BJ (cell line): ENCODE results near the gene CLDN1. TPM values are rescaled to one million over a fixed set of nuclear protein-coding genes. Genes with fewer than 3 reads are reported as not detected.

ENCODE experiments used
- CTCF ChIA-PET: fragments of 350-600 bp; formaldehyde crosslinking; extraction: SDS; loops from one replicate; lab custom pipeline; 2021; ENCODE audit warnings: antibody characterized with exemption, inconsistent platforms; lab: Yijun Ruan, JAX
- POLR2A ChIA-PET: fragments of 300-600 bp; sonication (Branson Sonifier 250); formaldehyde crosslinking; extraction: SDS; loops from one replicate; lab custom pipeline; 2021; ENCODE audit warnings: antibody characterized with exemption; lab: Charles Lee
- DNase-seq: peaks from one replicate; pipeline ENCODE4 v3.0.0-alpha.2; 2011; ENCODE audit warnings: low read depth
- H3K27me3 ChIP-seq: 2 replicates; pipeline ENCODE4 v1.6.0; 2011; ENCODE audit warnings: low read length; ENCODE audit not compliant: control insufficient read depth, insufficient read depth
- H3K36me3 ChIP-seq: 2 replicates; pipeline ENCODE4 v1.5.1; 2011; ENCODE audit warnings: low read length; ENCODE audit not compliant: control insufficient read depth, insufficient read depth
- H3K4me3 ChIP-seq: 2 replicates; pipeline ENCODE4 v1.5.1; 2011; ENCODE audit warnings: low read depth, mild to moderate bottlenecking, control low read depth, low read length
- CTCF ChIP-seq: IDR thresholded peaks from 2 replicates; pipeline ENCODE4 v1.5.1; 2011; ENCODE audit warnings: low read depth, mild to moderate bottlenecking, control low read depth, inconsistent platforms, low read length, moderate library complexity; ENCODE audit not compliant: insufficient read depth
- polyA plus RNA-seq: library from polyadenylated mRNA; depleted of rRNA; stranded (reverse); fragments of >200 nt; gene quantifications from 2 replicates; pipeline ENCODE4 v1.2.3, GENCODE V29; 2011

CLDN1 gene
- polyA plus RNA-seq, 1 experiment = 1.3 TPM

- ChIA-PET POLR2A (no interaction called here), CTCF (interaction anchor here (0.6 to 1.1 kb wide), 2 partner anchors 12 to 345 kb away, joined by 3 to 5 read pairs; no protein-coding TSS in a partner anchor)
- H3K36me3 ChIP-seq = no peaks in the 10 kb centered on the region
- no peaks in the 10 kb centered on the region for H3K27me3 ChIP-seq
- TF ChIP-seq CTCF = no peak
- DNase-seq = no peak
- H3K4me3 ChIP-seq = no peak overlapping the region
These were observed 15.6 kb downstream of the CLDN1 start for GRCh38 chr3:190306513-190307163.

DNA sequence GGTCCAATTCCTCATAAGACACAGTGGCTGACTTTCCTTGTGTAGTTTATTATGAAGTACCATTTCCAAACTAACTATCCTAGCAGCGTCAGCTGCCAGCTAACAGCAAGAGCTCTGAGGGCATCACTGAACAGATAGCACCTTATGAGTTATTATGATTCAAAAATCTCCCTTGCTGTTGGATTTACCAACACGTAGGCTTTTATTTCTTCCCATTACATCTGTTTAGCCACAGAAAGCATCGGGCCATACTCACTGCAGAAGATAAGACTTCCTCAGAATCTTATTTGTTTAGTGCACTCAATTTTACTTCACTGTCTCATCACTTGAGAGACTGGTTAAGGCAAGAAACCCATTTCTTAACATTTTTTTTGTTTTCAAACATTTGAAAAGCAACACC is 16.2 kb downstream of the CLDN1 start:
- no peak for TF ChIP-seq CTCF
- Histone ChIP-seq H3K27me3 (no peaks in the 10 kb centered on the region), H3K36me3 (no peaks in the 10 kb centered on the region), H3K4me3 (no peak overlapping the region)
- ChIA-PET CTCF (interaction anchor here (0.6 kb wide), 1 partner anchor 345 kb away, joined by 3 read pairs; no protein-coding TSS in a partner anchor), POLR2A (no interaction called here)
- no peak for DNase-seq

GRCh38 chr3:190305406-190305805 is 16.8 kb downstream of the CLDN1 start:
- CTCF ChIA-PET = interaction anchor here (1.4 to 1.6 kb wide), 2 partner anchors 10 to 119 kb away, joined by 4 read pairs; no protein-coding TSS in a partner anchor
- POLR2A ChIA-PET = no interaction called here
- Histone ChIP-seq H3K4me3 (no peak overlapping the region), H3K36me3 (no peaks in the 10 kb centered on the region), H3K27me3 (no peaks in the 10 kb centered on the region)
- TF ChIP-seq CTCF = no peak
- no peak for DNase-seq

DNA sequence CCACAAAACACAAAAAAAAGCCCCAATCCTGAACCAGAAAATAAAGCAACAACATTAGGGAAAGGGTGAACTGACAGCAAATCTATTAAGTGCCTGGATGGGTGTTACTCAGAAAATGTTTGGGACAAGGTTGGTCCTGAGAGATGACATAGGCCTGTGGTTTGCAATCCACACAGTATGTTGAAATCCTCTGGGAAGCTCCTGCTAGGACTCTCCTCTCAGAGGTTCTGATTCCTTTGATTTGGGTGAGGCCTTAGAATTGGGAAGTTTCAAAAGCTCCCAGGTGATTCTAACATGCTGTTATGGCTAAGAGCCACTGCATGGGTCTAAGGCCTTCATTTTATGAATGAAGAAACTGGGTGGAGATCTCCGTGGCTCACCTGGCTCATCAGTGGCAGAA is 18.4 kb downstream of the CLDN1 start:
- no peak for TF ChIP-seq CTCF
- ChIA-PET CTCF (interaction anchor here (0.5 to 3.1 kb wide), 5 partner anchors 8 to 121 kb away, joined by 3 to 10 read pairs (median 4); partner anchors contain the start of gene CLDN1), POLR2A (no interaction called here)
- no peak for DNase-seq
- Histone ChIP-seq H3K36me3 (no peaks in the 10 kb centered on the region), H3K4me3 (no peak overlapping the region), H3K27me3 (no peaks in the 10 kb centered on the region)

- Histone ChIP-seq H3K27me3 (no peaks in the 10 kb centered on the region), H3K36me3 (no peaks in the 10 kb centered on the region), H3K4me3 (no peak overlapping the region)
- no peak for DNase-seq
- CTCF ChIA-PET = interaction anchor here (0.8 to 3.1 kb wide), 3 partner anchors 13 to 22 kb away, joined by 3 to 10 read pairs (median 4); partner anchors contain the start of gene CLDN1
- POLR2A ChIA-PET = no interaction called here
- TF ChIP-seq CTCF = no peak
These were observed 19.9 kb downstream of the CLDN1 start for GRCh38 chr3:190302212-190302867.
